Erythroblast (primary cell): ENCODE data around the gene RNPS1.

Source experiments
- GATA1 ChIP-seq: IDR thresholded peaks from 2 replicates; pipeline ENCODE4 v1.6.1; 2011; ENCODE audit warnings: low read depth, mild to moderate bottlenecking, control low read depth, low read length, moderate library complexity
- POLR2A ChIP-seq: IDR thresholded peaks from 2 replicates; pipeline ENCODE4 v1.6.1; 2011; ENCODE audit warnings: mild to moderate bottlenecking, low read length

DNA sequence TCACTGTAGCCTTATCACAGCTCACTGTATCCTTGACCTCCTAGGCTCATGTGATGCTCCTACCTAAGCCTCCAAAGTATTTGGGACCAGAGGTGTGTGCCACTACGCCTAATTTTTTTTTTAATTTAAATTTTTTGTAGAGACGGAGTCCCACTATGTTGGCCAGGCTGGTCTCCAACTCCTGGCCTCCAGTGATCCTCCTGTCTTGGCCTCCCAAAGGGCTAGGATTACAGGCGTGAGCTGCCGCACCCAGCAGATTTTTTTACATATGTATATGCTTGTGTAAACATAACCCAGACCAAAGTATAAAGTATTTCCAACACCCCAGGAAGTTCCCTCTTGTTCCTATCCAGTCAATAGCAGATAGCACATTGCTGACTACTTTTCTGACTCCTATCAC lies 51.6 kb downstream of the RNPS1 start:
- TF ChIP-seq POLR2A (no peak), GATA1 (no peak)
